ENCODE data around the gene HHATL. TPM values are rescaled to one million over a fixed set of nuclear protein-coding genes. Genes with fewer than 3 reads are reported as not detected.
A peak's percentile ranks its signal among the peaks of the same experiment; 100 is the strongest.

The HHATL gene
- total and polyA plus RNA-seq, 2 donors (not counting 1 experiment from before 2014, with no cell fraction given) = not detected

DNA sequence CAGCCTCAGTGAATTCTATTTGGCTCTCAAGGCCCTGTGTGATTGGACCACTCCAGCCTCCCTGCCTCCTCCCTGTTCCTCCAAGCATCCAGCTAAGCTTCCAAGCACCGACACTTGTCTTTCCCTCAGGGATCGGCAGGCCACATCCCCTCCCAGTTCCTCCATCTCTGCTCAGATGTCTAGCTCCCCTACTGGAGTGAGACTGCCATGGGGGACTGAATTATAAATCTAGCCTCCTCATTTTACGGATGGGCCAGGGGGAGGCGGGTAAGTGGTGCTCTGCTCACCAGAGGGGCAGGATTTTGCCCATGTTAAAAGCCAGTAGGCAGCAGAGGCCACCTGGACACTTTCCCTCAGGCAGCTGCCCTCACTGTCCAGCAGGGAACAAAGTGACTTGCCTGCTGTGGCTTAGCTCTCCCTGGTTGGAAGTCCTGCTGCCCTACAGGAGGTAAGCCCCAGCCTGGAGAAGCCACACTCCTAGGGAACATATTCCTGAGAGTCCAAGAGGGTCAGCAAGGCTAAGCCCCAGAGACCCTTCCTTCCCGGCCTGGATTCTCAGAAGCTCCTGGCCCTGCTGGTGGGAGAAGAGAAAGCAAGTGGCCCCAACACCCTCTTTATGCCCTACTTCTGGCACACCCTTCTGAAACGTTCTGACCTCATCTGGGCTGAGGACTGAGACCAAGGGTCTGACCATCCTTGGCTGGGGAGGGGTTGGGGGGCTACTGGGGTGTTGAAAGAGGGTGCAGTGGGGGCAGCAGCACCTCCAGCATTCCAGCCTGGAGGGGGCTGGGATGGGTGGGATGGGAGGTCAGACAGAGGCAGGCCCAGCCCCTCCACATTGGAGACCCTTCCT is 9.1 kb upstream of the HHATL start:
- no peak overlapping the region for H2AFZ ChIP-seq (ENCODE audit: low read length)
- TF ChIP-seq CTCF (conservative IDR thresholded peaks at IDR 0.05 in 1 of 2, IDR thresholded peaks at IDR 0.05 in 1 of 2; ENCODE audit: low read depth in 1 of 2, low read length in 2 of 2) (peak in 1 of 2 donors; percentile 30), EZH2 (IDR thresholded peaks at IDR 0.05; ENCODE audit: low read length, missing control alignments) (no peak)
- H3K4me3 ChIP-seq (replicated peaks in 1 of 4; ENCODE audit: control extremely low read depth in 1 of 4, insufficient read depth in 1 of 4, low read depth in 3 of 4, low read length in 4 of 4) = no peak overlapping the region
- H3K27me3 ChIP-seq (ENCODE audit: control insufficient read depth, insufficient read depth, low read length) = peaks cover 7% of the 10 kb centered on the region
- H3K4me2 ChIP-seq (ENCODE audit: extremely low read depth, insufficient read depth, low read length) = no peak overlapping the region
- H3K4me1 ChIP-seq (ENCODE audit: control insufficient read depth, extremely low read depth, insufficient read depth, low read length) = no peaks in the 10 kb centered on the region
- DNase-seq (ENCODE audit: low read depth in 2 of 2) = no peak
- no peak overlapping the region for H3K27ac ChIP-seq (ENCODE audit: insufficient read depth, low read length)
- no peaks in the 10 kb centered on the region for H4K20me1 ChIP-seq (ENCODE audit: control insufficient read depth, extremely low read depth, insufficient read depth, low read length)
- H3K36me3 ChIP-seq (ENCODE audit: control insufficient read depth, insufficient read depth, low read length) = no peaks in the 10 kb centered on the region
- H3K9ac ChIP-seq (ENCODE audit: insufficient read depth, low read length) = no peak overlapping the region
- no peaks in the 10 kb centered on the region for H3K79me2 ChIP-seq (ENCODE audit: control insufficient read depth, insufficient read depth, low read length)
- no peaks in the 10 kb centered on the region for H3K9me3 ChIP-seq (ENCODE audit: control insufficient read depth, insufficient read depth, low read depth, low read length)

DNA sequence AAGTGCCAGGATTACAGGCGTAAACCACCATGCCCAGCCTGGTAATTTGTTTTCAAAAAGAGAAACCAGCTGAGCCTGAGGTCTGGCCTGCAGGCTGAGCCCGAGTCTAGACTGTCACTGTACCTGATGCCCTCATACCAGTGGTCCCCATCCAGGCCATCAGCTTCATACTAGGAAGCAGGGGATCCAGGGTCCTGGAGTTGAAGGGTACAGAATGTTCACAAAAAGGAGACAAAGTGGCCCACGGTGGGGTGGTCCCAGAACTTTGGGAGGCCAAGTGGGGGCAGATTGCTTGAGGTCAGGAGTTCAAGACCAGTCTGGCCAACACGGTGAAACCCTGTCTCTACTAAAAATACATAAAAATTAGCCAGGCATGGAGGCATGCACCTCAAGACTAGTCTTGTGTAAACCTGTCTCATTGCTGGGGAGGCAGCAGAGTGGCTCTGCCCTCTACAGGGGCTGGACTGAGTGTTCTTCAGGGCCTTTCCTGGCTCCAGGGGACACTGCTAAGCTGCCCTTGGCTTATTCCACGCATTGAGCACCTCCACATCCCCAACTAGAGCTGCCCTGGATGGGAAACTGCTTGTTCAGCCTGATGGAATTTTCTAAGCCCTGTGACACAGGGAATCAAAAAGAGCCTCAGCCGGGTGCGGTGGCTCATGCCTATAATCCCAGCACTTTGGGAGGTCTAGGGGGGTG is 7.9 kb upstream of the HHATL start:
- no peaks in the 10 kb centered on the region for H3K9me3 ChIP-seq (ENCODE audit: control insufficient read depth, insufficient read depth, low read depth, low read length)
- TF ChIP-seq CTCF (conservative IDR thresholded peaks at IDR 0.05 in 1 of 2, IDR thresholded peaks at IDR 0.05 in 1 of 2; ENCODE audit: low read depth in 1 of 2, low read length in 2 of 2) (no peak), EZH2 (IDR thresholded peaks at IDR 0.05; ENCODE audit: low read length, missing control alignments) (no peak)
- no peak overlapping the region for H2AFZ ChIP-seq (ENCODE audit: low read length)
- no peak overlapping the region for H3K9ac ChIP-seq (ENCODE audit: insufficient read depth, low read length)
- no peaks in the 10 kb centered on the region for H4K20me1 ChIP-seq (ENCODE audit: control insufficient read depth, extremely low read depth, insufficient read depth, low read length)
- DNase-seq (ENCODE audit: low read depth in 2 of 2) = no peak
- no peaks in the 10 kb centered on the region for H3K36me3 ChIP-seq (ENCODE audit: control insufficient read depth, insufficient read depth, low read length)
- no peak overlapping the region for H3K4me2 ChIP-seq (ENCODE audit: extremely low read depth, insufficient read depth, low read length)
- no peaks in the 10 kb centered on the region for H3K4me1 ChIP-seq (ENCODE audit: control insufficient read depth, extremely low read depth, insufficient read depth, low read length)
- H3K4me3 ChIP-seq (replicated peaks in 1 of 4; ENCODE audit: control extremely low read depth in 1 of 4, insufficient read depth in 1 of 4, low read depth in 3 of 4, low read length in 4 of 4) = no peak overlapping the region
- no peaks in the 10 kb centered on the region for H3K79me2 ChIP-seq (ENCODE audit: control insufficient read depth, insufficient read depth, low read length)
- no peak overlapping the region for H3K27ac ChIP-seq (ENCODE audit: insufficient read depth, low read length)
- peaks cover 7% of the 10 kb centered on the region for H3K27me3 ChIP-seq (ENCODE audit: control insufficient read depth, insufficient read depth, low read length)

- Histone ChIP-seq H3K9ac (ENCODE audit: insufficient read depth, low read length) (no peak overlapping the region), H2AFZ (ENCODE audit: low read length) (no peak overlapping the region), H3K4me1 (ENCODE audit: control insufficient read depth, extremely low read depth, insufficient read depth, low read length) (no peaks in the 10 kb centered on the region), H3K27ac (ENCODE audit: insufficient read depth, low read length) (no peak overlapping the region), H3K4me3 (replicated peaks in 1 of 4; ENCODE audit: control extremely low read depth in 1 of 4, insufficient read depth in 1 of 4, low read depth in 3 of 4, low read length in 4 of 4) (no peak overlapping the region), H3K4me2 (ENCODE audit: extremely low read depth, insufficient read depth, low read length) (no peak overlapping the region), H3K36me3 (ENCODE audit: control insufficient read depth, insufficient read depth, low read length) (no peaks in the 10 kb centered on the region), H3K9me3 (ENCODE audit: control insufficient read depth, insufficient read depth, low read depth, low read length) (no peaks in the 10 kb centered on the region), H3K79me2 (ENCODE audit: control insufficient read depth, insufficient read depth, low read length) (no peaks in the 10 kb centered on the region), H4K20me1 (ENCODE audit: control insufficient read depth, extremely low read depth, insufficient read depth, low read length) (no peaks in the 10 kb centered on the region), H3K27me3 (ENCODE audit: control insufficient read depth, insufficient read depth, low read length) (peaks cover 7% of the 10 kb centered on the region)
- DNase-seq (ENCODE audit: low read depth in 2 of 2) = no peak
- TF ChIP-seq CTCF (conservative IDR thresholded peaks at IDR 0.05 in 1 of 2, IDR thresholded peaks at IDR 0.05 in 1 of 2; ENCODE audit: low read depth in 1 of 2, low read length in 2 of 2) (no peak), EZH2 (IDR thresholded peaks at IDR 0.05; ENCODE audit: low read length, missing control alignments) (no peak)
Observed at GRCh38 chr3:42709621-42710020, 7.0 kb upstream of the HHATL start.

Measured in fibroblast of lung (primary cell).